Measurements from ENCODE around the gene CCER1. TPM values are rescaled to one million over a fixed set of nuclear protein-coding genes. Genes with fewer than 3 reads are reported as not detected.

The CCER1 gene
- total and polyA plus RNA-seq, 2 experiments from 2014 or later: not detected

DNA sequence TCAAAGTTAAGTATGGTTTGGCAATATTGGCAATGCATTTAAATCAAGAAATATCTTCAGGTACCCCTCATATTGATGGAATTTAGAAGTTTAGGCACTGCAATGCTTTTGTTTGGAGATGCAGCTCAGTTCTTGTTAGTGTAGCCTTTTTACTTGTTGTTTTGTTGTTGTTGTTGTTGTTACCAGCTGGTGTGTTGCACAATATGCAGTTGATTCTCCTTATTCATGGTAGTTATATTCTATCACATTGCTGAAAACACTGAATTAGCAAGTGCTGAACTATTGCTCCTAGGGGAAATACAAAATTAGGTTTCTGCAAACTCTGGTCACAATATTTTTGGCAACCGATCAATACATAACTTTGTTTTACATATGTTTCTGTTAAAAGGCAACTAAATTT is 34.8 kb downstream of the CCER1 start:
- Histone ChIP-seq H3K27me3 (ENCODE audit: insufficient read depth) (no peaks in the 10 kb centered on the region), H3K27ac (ENCODE audit: low read depth) (no peak overlapping the region), H3K36me3 (ENCODE audit: insufficient read depth) (no peaks in the 10 kb centered on the region), H3K4me1 (ENCODE audit: insufficient read depth) (peaks cover 5% of the 10 kb centered on the region; the same call in 1 of the 2 replicates), H3F3A (replicated peaks; ENCODE audit: low read depth) (no peaks in the 10 kb centered on the region), H3K79me2 (replicated peaks; ENCODE audit: insufficient read depth) (no peaks in the 10 kb centered on the region), H3K4me3 (no peak overlapping the region), H3K4me2 (no peak overlapping the region), H2AFZ (no peak overlapping the region), H4K20me1 (replicated peaks; ENCODE audit: insufficient read depth) (no peaks in the 10 kb centered on the region), H3K9me2 (ENCODE audit: insufficient read depth) (peaks cover 3% of the 10 kb centered on the region; the same call in 1 of the 2 replicates)
- no peaks in the 10 kb centered on the region for H3K9me3 Mint-ChIP-seq
- no peak overlapping the region for H3K4me3 Mint-ChIP-seq
- no peaks in the 10 kb centered on the region for H3K36me3 Mint-ChIP-seq (ENCODE audit: low read depth)
- DNase-seq (ENCODE audit: low spot score) (no peak), ATAC-seq (no peak)
- TF ChIP-seq, protein P1, sequence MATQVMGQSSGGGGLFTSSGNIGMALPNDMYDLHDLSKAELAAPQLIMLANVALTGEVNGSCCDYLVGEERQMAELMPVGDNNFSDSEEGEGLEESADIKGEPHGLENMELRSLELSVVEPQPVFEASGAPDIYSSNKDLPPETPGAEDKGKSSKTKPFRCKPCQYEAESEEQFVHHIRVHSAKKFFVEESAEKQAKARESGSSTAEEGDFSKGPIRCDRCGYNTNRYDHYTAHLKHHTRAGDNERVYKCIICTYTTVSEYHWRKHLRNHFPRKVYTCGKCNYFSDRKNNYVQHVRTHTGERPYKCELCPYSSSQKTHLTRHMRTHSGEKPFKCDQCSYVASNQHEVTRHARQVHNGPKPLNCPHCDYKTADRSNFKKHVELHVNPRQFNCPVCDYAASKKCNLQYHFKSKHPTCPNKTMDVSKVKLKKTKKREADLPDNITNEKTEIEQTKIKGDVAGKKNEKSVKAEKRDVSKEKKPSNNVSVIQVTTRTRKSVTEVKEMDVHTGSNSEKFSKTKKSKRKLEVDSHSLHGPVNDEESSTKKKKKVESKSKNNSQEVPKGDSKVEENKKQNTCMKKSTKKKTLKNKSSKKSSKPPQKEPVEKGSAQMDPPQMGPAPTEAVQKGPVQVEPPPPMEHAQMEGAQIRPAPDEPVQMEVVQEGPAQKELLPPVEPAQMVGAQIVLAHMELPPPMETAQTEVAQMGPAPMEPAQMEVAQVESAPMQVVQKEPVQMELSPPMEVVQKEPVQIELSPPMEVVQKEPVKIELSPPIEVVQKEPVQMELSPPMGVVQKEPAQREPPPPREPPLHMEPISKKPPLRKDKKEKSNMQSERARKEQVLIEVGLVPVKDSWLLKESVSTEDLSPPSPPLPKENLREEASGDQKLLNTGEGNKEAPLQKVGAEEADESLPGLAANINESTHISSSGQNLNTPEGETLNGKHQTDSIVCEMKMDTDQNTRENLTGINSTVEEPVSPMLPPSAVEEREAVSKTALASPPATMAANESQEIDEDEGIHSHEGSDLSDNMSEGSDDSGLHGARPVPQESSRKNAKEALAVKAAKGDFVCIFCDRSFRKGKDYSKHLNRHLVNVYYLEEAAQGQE (IDR thresholded peaks at IDR 0.05; ENCODE audit: unreplicated experiment): no peak
- TF ChIP-seq ETS1 (IDR thresholded peaks at IDR 0.05): no peak
- TF ChIP-seq STAT1 (IDR thresholded peaks at IDR 0.05; ENCODE audit: unreplicated experiment): no peak
- TF ChIP-seq NANOG (IDR thresholded peaks at IDR 0.05; ENCODE audit: borderline replicate concordance): no peak
- TF ChIP-seq ZNF114 (CRISPR knock-in tag; IDR thresholded peaks at IDR 0.05): no peak
- no peak for TF ChIP-seq EZH2 (IDR thresholded peaks at IDR 0.05; ENCODE audit: low read depth, unreplicated experiment)
- TF ChIP-seq CTCF (conservative IDR thresholded peaks at IDR 0.05; ENCODE audit: low read depth in 2 of 2): no peak
- TF ChIP-seq POLR2AphosphoS5 (IDR thresholded peaks at IDR 0.05; ENCODE audit: low read depth): no peak
- TF ChIP-seq EZH2phosphoT487 (IDR thresholded peaks at IDR 0.05; ENCODE audit: unreplicated experiment): no peak
- TF ChIP-seq JUNB (IDR thresholded peaks at IDR 0.05; ENCODE audit: unreplicated experiment): no peak
- no peak for TF ChIP-seq CREB1 (CRISPR knock-in tag; IDR thresholded peaks at IDR 0.05; ENCODE audit: low read depth)
- TF ChIP-seq ZNF331 (CRISPR knock-in tag; IDR thresholded peaks at IDR 0.05; ENCODE audit: low read depth): no peak
- TF ChIP-seq, protein P2, sequence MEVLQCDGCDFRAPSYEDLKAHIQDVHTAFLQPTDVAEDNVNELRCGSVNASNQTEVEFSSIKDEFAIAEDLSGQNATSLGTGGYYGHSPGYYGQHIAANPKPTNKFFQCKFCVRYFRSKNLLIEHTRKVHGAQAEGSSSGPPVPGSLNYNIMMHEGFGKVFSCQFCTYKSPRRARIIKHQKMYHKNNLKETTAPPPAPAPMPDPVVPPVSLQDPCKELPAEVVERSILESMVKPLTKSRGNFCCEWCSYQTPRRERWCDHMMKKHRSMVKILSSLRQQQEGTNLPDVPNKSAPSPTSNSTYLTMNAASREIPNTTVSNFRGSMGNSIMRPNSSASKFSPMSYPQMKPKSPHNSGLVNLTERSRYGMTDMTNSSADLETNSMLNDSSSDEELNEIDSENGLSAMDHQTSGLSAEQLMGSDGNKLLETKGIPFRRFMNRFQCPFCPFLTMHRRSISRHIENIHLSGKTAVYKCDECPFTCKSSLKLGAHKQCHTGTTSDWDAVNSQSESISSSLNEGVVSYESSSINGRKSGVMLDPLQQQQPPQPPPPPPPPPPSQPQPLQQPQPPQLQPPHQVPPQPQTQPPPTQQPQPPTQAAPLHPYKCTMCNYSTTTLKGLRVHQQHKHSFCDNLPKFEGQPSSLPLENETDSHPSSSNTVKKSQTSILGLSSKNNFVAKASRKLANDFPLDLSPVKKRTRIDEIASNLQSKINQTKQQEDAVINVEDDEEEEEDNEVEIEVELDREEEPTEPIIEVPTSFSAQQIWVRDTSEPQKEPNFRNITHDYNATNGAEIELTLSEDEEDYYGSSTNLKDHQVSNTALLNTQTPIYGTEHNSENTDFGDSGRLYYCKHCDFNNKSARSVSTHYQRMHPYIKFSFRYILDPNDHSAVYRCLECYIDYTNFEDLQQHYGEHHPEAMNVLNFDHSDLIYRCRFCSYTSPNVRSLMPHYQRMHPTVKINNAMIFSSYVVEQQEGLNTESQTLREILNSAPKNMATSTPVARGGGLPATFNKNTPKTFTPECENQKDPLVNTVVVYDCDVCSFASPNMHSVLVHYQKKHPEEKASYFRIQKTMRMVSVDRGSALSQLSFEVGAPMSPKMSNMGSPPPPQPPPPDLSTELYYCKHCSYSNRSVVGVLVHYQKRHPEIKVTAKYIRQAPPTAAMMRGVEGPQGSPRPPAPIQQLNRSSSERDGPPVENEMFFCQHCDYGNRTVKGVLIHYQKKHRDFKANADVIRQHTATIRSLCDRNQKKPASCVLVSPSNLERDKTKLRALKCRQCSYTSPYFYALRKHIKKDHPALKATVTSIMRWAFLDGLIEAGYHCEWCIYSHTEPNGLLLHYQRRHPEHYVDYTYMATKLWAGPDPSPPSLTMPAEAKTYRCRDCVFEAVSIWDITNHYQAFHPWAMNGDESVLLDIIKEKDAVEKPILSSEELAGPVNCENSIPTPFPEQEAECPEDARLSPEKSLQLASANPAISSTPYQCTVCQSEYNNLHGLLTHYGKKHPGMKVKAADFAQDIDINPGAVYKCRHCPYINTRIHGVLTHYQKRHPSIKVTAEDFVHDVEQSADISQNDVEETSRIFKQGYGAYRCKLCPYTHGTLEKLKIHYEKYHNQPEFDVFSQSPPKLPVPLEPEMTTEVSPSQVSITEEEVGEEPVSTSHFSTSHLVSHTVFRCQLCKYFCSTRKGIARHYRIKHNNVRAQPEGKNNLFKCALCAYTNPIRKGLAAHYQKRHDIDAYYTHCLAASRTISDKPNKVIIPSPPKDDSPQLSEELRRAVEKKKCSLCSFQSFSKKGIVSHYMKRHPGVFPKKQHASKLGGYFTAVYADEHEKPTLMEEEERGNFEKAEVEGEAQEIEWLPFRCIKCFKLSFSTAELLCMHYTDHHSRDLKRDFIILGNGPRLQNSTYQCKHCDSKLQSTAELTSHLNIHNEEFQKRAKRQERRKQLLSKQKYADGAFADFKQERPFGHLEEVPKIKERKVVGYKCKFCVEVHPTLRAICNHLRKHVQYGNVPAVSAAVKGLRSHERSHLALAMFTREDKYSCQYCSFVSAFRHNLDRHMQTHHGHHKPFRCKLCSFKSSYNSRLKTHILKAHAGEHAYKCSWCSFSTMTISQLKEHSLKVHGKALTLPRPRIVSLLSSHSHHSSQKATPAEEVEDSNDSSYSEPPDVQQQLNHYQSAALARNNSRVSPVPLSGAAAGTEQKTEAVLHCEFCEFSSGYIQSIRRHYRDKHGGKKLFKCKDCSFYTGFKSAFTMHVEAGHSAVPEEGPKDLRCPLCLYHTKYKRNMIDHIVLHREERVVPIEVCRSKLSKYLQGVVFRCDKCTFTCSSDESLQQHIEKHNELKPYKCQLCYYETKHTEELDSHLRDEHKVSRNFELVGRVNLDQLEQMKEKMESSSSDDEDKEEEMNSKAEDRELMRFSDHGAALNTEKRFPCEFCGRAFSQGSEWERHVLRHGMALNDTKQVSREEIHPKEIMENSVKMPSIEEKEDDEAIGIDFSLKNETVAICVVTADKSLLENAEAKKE (CRISPR knock-in tag; IDR thresholded peaks at IDR 0.05): no peak
- peaks cover 6% of the 10 kb centered on the region; the same call in 2 of the 3 replicates for H3K4me1 Mint-ChIP-seq
- no peaks in the 10 kb centered on the region for H3K27me3 Mint-ChIP-seq (ENCODE audit: insufficient read depth, low read depth, poor library complexity)
- no peak overlapping the region for H3K27ac Mint-ChIP-seq
